Smooth muscle cell (in vitro differentiated cells): Measurements from ENCODE around the gene RNF224. TPM values are rescaled to one million over a fixed set of nuclear protein-coding genes. Genes with fewer than 3 reads are reported as not detected.

Source experiments
- DNase-seq: peaks from one replicate; lab custom pipeline; 2025; ENCODE audit not compliant: unreplicated experiment; lab: John Stamatoyannopoulos, UW
- H2AFZ ChIP-seq: fragments of 200-600 bp; sonication (generic); 2 replicates; pipeline ENCODE4 v1.6.0; 2016; ENCODE audit warnings: antibody characterized with exemption, low read depth, mild to moderate bottlenecking
- H3F3A ChIP-seq: fragments of 200-600 bp; sonication (generic); 2 replicates; pipeline ENCODE4 v1.6.0; 2017; ENCODE audit warnings: antibody characterized with exemption, low read depth
- H3K27ac ChIP-seq: fragments of 200-600 bp; sonication (generic); 2 replicates; pipeline ENCODE4 v1.5.1; 2016; ENCODE audit warnings: low read depth, mild to moderate bottlenecking
- H3K27me3 ChIP-seq: fragments of 200-600 bp; sonication (generic); 2 replicates; pipeline ENCODE4 v1.6.1; 2016; ENCODE audit warnings: low read depth, mild to moderate bottlenecking
- H3K36me3 ChIP-seq: fragments of 200-600 bp; sonication (generic); 2 replicates; pipeline ENCODE4 v1.5.1; 2016; ENCODE audit warnings: low read depth
- H3K4me1 ChIP-seq: fragments of 200-600 bp; sonication (generic); 2 replicates; pipeline ENCODE4 v1.5.1; 2016; ENCODE audit warnings: low read depth
- H3K4me2 ChIP-seq: fragments of 200-600 bp; sonication (generic); 2 replicates; pipeline ENCODE4 v1.6.0; 2016; ENCODE audit warnings: mild to moderate bottlenecking
- H3K4me3 ChIP-seq: fragments of 200-600 bp; sonication (generic); 2 replicates; pipeline ENCODE4 v1.5.1; 2016; ENCODE audit warnings: mild to moderate bottlenecking
- H3K79me2 ChIP-seq: fragments of 200-600 bp; sonication (generic); 2 replicates; pipeline ENCODE4 v1.6.0; 2016; ENCODE audit warnings: low read depth, mild to moderate bottlenecking
- H3K9ac ChIP-seq: fragments of 200-600 bp; sonication (generic); 2 replicates; pipeline ENCODE4 v1.6.0; 2016; ENCODE audit warnings: low read depth
- H3K9me3 ChIP-seq: fragments of 200-600 bp; sonication (generic); replicated peaks from 2 replicates; pipeline ENCODE4 v1.5.1; 2016; ENCODE audit warnings: low read depth
- H4K20me1 ChIP-seq: fragments of 200-600 bp; sonication (generic); 2 replicates; pipeline ENCODE4 v1.6.0; 2016; ENCODE audit warnings: low read depth
- WGBS: methylation state at CpG from one replicate; pipeline ENCODE4 v1.1.7; 2016; ENCODE audit warnings: low lambda C conversion rate; 5-methylcytosine and 5-hydroxymethylcytosine counted together
- polyA plus RNA-seq: library from polyadenylated mRNA; unstranded; fragments of >200 nt; fragmentation: Nextera tagmentation; extraction: Ambion mirVana; gene quantifications from 2 replicates; pipeline ENCODE4 v1.2.1, GENCODE V29; 2016
- total RNA-seq: library from RNA; depleted of rRNA; stranded (reverse); fragments of >200 nt; gene quantifications from 2 replicates; pipeline ENCODE4 v1.2.3, GENCODE V29; 2014
- TF ChIP-seq, protein P1 (sequence below): fragments of 200-600 bp; sonication (generic); IDR thresholded peaks from 2 replicates; pipeline ENCODE4 v1.5.1; 2017; ENCODE audit warnings: borderline replicate concordance, mild to moderate bottlenecking, antibody characterized with exemption; ENCODE audit not compliant: insufficient read depth, poor library complexity, severe bottlenecking

Gene RNF224
- total and polyA plus RNA-seq, 2 experiments from 2014 or later = not detected

DNA sequence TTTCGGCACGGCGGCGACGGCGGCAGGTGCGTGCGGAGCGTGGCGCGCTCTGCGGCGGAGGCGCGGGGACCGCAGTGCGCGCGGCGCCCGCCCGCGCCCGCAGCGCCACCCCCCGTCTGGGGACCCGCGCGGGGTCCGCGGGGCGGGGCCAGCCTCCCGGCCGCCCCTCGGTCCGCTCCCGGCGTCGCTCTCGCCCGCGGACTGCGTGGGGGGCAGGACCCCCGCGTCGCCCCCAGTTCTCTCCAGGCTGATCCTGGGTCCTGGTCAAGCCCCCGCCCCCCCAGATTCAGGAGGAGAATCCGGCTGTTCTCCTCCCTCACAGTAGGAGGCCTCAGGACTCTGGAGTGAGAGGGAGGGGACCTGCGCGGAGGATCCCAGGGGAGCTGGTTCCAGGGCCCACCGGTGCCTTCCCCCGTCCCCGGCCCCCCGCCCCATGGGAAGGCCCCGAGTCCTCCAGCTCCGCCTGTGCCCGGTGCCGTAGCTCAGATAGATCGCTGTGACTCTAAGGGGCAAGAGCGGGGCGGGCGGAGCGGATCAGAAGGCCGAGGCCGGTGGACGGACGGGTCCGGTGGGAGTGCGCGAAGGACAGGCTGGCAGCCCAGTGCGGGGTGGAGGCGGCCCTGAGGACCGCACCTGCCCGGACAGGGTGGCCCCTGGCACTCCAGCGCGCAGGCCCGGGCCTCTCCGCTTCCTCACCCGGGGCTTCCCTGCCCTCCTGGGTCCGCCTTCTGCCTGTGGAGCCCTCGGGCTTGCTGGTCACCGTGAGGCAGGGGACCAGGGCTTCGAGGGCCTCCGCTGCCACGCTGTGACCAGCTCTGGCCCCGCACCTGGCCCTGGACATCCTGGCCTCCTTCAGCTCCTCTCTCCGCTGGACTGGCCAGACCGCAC lies 4.9 kb upstream of the RNF224 start, which contains the start of gene RNF208:
Gene RNF208 (minus strand): TSS at position 51 of the 888 bp plus-strand sequence. CDS start 1,028 bp downstream, outside the sequence.
- no peak for DNase-seq
- 12% methylated on average over 34 of the region's 88 CpGs for WGBS

GRCh38 chr9:137223078-137223970 lies 4.0 kb upstream of the RNF224 start:
- Histone ChIP-seq H3K4me1 (peaks cover 8% of the 10 kb centered on the region), H3K9ac (peak overlapping the region; percentile 77), H3F3A (no peaks in the 10 kb centered on the region), H3K79me2 (no peaks in the 10 kb centered on the region), H3K27ac (peak overlapping the region; percentile 72), H3K36me3 (no peaks in the 10 kb centered on the region), H3K9me3 (no peaks in the 10 kb centered on the region), H3K4me2 (peak overlapping the region; percentile 89), H3K4me3 (peak overlapping the region; percentile 61), H4K20me1 (no peaks in the 10 kb centered on the region), H3K27me3 (no peaks in the 10 kb centered on the region), H2AFZ (peak overlapping the region; percentile 56)
- peak; percentile 96 for DNase-seq
- TF ChIP-seq, protein P1, sequence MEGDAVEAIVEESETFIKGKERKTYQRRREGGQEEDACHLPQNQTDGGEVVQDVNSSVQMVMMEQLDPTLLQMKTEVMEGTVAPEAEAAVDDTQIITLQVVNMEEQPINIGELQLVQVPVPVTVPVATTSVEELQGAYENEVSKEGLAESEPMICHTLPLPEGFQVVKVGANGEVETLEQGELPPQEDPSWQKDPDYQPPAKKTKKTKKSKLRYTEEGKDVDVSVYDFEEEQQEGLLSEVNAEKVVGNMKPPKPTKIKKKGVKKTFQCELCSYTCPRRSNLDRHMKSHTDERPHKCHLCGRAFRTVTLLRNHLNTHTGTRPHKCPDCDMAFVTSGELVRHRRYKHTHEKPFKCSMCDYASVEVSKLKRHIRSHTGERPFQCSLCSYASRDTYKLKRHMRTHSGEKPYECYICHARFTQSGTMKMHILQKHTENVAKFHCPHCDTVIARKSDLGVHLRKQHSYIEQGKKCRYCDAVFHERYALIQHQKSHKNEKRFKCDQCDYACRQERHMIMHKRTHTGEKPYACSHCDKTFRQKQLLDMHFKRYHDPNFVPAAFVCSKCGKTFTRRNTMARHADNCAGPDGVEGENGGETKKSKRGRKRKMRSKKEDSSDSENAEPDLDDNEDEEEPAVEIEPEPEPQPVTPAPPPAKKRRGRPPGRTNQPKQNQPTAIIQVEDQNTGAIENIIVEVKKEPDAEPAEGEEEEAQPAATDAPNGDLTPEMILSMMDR = no peak
- WGBS = 4% methylated on average over 51 of the region's 63 CpGs

More for the DNA sequence above, 4.9 kb upstream of the RNF224 start, which contains the start of gene RNF208:
- H3K36me3 ChIP-seq = no peaks in the 10 kb centered on the region
- no peak within 1 kb of the TSS for H3K9ac ChIP-seq
- H3K4me2 ChIP-seq = peak within 1 kb of the TSS; percentile 89
- H3K27ac ChIP-seq = no peak within 1 kb of the TSS
- no peaks in the 10 kb centered on the region for H3K27me3 ChIP-seq
- H3K9me3 ChIP-seq = no peaks in the 10 kb centered on the region
- H2AFZ ChIP-seq = no peak within 1 kb of the TSS
- H3F3A ChIP-seq = no peaks in the 10 kb centered on the region
- TF ChIP-seq, protein P1 = no peak
- H4K20me1 ChIP-seq = no peaks in the 10 kb centered on the region
- peak within 1 kb of the TSS; percentile 61 for H3K4me3 ChIP-seq
- H3K4me1 ChIP-seq = peaks cover 8% of the 10 kb centered on the region
- no peaks in the 10 kb centered on the region for H3K79me2 ChIP-seq

GRCh38 chr9:137224830-137225694 lies 2.2 kb upstream of the RNF224 start, which contains the start of gene CYSRT1:
Gene CYSRT1 (plus strand): TSS chr9:137225174. CDS start chr9:137225622, 448 bp downstream.
- Histone ChIP-seq H4K20me1 (no peaks in the 10 kb centered on the region), H2AFZ (no peak within 1 kb of the TSS), H3K36me3 (no peaks in the 10 kb centered on the region), H3K27me3 (no peaks in the 10 kb centered on the region), H3K79me2 (no peaks in the 10 kb centered on the region), H3K9me3 (no peaks in the 10 kb centered on the region), H3K4me3 (peak within 1 kb of the TSS; percentile 61), H3K27ac (peak within 1 kb of the TSS; percentile 52), H3F3A (no peaks in the 10 kb centered on the region), H3K4me1 (peaks cover 8% of the 10 kb centered on the region), H3K4me2 (peak within 1 kb of the TSS; percentile 89), H3K9ac (peak within 1 kb of the TSS; percentile 77)
- TF ChIP-seq, protein P1 = no peak
- WGBS = 77% methylated on average over 21 of the region's 23 CpGs
- DNase-seq = no peak
